ENCODE measurements around the gene PLBD1.

Gene PLBD1

GRCh38 chr12:14505626-14506596, 61.8 kb downstream of the PLBD1 start:
- no peak for DNase-seq (ENCODE audit: low read depth)

GRCh38 chr12:14495326-14495725, 72.4 kb downstream of the PLBD1 start:
- DNase-seq (ENCODE audit: low read depth): no peak

DNA sequence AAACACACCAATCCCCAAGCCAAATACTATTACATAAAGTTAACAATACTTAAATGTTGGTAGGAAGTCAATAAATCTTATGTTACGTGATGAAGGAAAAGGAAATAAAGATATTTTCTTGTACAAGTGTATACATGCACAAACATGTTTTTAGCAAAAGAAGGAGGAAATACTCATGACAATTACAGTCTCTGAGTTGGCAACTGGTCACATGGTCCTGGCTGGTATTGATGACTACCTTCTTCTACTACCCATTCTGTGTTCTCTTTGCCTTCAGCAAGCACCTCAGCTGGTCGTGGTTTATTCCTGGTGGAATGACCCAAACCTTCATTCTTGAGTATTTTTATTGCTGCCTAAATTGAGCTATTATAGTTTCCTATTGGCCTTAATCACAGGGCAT, 84.8 kb downstream of the PLBD1 start:
- no peak for DNase-seq (ENCODE audit: low read depth)

DNA sequence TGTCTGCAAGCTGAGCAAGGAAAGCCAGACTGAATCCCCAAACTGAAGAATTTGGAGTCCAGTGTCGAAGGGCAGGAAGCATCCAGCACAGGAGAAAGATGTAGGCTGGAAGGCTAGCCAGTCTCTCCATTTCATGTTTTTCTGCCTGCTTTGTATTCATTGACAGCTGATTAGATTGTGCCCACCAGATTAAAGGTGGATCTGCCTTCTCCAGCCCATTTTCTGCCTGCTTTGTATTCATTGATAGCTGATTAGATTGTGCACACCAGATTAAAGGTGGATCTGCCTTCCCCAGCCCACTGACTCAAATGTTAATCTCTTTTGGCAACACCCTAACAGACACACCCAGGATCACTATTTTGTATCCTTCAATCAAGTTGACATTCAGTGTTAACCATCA, 85.3 kb downstream of the PLBD1 start:
- no peak for DNase-seq (ENCODE audit: low read depth)

GRCh38 chr12:14481201-14481600, 86.5 kb downstream of the PLBD1 start:
- DNase-seq (ENCODE audit: low read depth): no peak

DNA sequence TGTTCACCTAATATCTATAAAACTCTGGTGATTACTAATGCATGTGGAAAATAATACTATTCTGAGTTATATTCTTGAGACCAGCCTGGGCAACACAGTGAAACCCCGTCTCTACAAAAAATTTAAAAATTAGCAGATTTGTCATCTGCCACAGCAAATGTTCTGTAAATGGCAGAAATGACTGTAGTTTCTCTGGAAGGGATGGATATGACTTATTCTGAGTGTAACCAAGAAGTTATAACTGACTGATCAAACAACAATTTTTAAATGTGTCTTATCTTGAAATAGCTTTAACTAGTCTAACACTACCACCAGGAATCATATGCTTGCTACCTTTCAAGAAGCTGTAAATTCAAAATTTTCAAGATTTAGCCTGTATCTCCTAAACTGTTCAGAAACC, 88.7 kb downstream of the PLBD1 start:
- no peak for DNase-seq (ENCODE audit: low read depth)

DNA sequence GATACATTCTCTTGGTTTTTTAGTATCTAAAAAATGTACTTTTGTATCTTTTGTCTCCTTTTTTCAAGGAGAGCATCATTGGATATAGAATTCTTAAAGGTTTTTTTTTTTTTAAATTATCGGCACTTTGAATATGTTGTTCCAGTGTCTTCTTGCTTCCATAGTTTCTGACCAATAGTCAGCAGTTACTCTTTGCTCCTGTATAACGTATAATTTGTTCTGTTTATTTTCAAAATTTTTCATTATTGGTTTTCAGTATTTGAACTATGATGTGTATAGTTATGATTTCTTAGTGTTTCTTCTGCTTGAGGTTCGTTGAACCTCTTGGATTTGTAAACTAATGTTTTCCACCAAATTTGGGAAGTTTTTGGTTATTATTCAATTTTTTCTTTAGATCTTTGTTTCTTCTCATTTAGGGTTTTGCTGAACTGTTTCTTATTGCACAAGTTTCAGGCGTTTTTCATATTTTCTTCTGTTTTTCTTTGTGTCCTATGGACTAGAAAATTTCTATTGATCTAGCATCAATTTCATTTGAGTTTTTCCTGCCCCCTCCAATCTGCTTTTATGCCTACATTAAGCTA, 93.9 kb downstream of the PLBD1 start:
- no peak for DNase-seq (ENCODE audit: low read depth)

DNA sequence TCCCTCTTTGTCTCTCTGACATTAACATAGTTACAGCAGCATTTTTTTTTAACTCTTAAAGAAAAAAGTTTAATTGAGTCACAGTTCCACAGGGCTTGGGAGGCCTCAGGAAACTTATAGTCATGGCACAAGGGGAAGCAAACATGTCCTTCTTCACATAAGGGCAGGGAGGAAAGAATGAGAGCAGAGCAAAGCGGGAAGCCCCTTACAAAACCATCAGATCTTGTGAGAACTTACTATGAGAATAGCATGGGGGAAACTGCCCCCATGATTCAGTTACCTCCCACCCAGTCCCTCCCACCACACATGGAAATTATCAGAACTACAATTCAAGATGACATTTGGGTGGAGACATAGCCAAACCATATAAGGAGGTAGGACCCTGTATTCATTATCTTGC, 96.2 kb downstream of the PLBD1 start:
- DNase-seq (ENCODE audit: low read depth): no peak

DNA sequence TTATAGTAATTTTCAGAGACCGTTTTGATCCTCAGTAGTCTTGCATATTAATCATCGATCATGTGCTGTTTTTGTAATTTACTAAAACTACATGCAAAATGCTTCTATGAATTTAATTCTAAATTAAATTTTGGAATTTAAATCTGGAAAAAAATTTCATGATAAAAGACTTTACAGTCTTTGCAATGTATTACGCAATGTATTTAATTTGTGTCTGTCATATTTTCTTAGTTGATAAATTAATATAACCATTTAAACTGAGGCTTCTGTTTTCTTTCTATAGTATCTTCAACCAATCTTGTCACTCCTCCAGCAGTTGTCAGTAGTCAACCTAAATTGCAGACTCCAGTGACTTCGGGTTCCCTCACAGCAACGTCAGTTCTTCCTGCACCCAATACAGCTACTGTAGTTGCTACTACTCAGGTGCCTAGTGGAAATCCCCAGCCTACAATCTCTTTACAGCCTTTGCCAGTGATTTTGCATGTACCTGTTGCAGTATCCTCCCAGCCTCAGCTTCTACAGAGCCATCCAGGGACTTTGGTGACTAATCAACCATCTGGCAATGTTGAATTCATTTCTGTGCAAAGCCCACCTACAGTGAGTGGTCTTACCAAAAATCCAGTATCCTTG, 107.4 kb downstream of the PLBD1 start:
- DNase-seq (ENCODE audit: low read depth): no peak

GRCh38 chr12:14454098-14454907, 113.4 kb downstream of the PLBD1 start:
- no peak for DNase-seq (ENCODE audit: low read depth)

All from stimulated activated CD4-positive, alpha-beta T cell treated with anti-CD3 and anti-CD28 coated beads, Interleukin-2, amount 100 ng/mL, for 4 hours (primary cell).